ENCODE results near the gene INHBB. TPM values are rescaled to one million over a fixed set of nuclear protein-coding genes. Genes with fewer than 3 reads are reported as not detected.

INHBB gene
- total RNA-seq, 1 donor from 2014 or later, result 20.4 TPM

GRCh38 chr2:120354935-120355779 lies 9.2 kb downstream of the INHBB start:
- DNase-seq (ENCODE audit: low read depth in 2 of 2), result no peak

- no peak for DNase-seq (ENCODE audit: low read depth in 2 of 2)
Observed at GRCh38 chr2:120355780-120356266, 9.9 kb downstream of the INHBB start.

- DNase-seq (ENCODE audit: low read depth in 2 of 2), result no peak
Observed at GRCh38 chr2:120357768-120358167, 11.8 kb downstream of the INHBB start.

GRCh38 chr2:120358734-120359465 lies 13.0 kb downstream of the INHBB start:
- no peak for DNase-seq (ENCODE audit: low read depth in 2 of 2)

- peak in 1 of 2 donors; percentile 48 for DNase-seq (ENCODE audit: low read depth in 2 of 2)
Observed at GRCh38 chr2:120360307-120360855, 14.4 kb downstream of the INHBB start.

GRCh38 chr2:120362926-120363325 lies 17.0 kb downstream of the INHBB start:
- DNase-seq (ENCODE audit: low read depth in 2 of 2), result no peak

- DNase-seq (ENCODE audit: low read depth in 2 of 2), result no peak
Observed at GRCh38 chr2:120365236-120365793, 19.4 kb downstream of the INHBB start.

- no peak for DNase-seq (ENCODE audit: low read depth in 2 of 2)
Observed at GRCh38 chr2:120366698-120367097, 20.8 kb downstream of the INHBB start.

- no peak for DNase-seq (ENCODE audit: low read depth in 2 of 2)
Observed at GRCh38 chr2:120367221-120367620, 21.3 kb downstream of the INHBB start.

GRCh38 chr2:120367649-120368048 lies 21.7 kb downstream of the INHBB start:
- peak in 1 of 2 donors; percentile 20 for DNase-seq (ENCODE audit: low read depth in 2 of 2)

- peak in 1 of 2 donors; percentile 3 for DNase-seq (ENCODE audit: low read depth in 2 of 2)
Observed at GRCh38 chr2:120368086-120368485, 22.1 kb downstream of the INHBB start.

- DNase-seq (ENCODE audit: low read depth in 2 of 2), result no peak
Observed at GRCh38 chr2:120369250-120369649, 23.3 kb downstream of the INHBB start.

GRCh38 chr2:120371969-120372625 lies 26.2 kb downstream of the INHBB start:
- DNase-seq (ENCODE audit: low read depth in 2 of 2), result no peak

GRCh38 chr2:120372816-120373215 lies 26.9 kb downstream of the INHBB start:
- DNase-seq (ENCODE audit: low read depth in 2 of 2), result no peak

GRCh38 chr2:120373424-120373823 lies 27.5 kb downstream of the INHBB start:
- no peak for DNase-seq (ENCODE audit: low read depth in 2 of 2)

GRCh38 chr2:120374821-120375220 lies 28.9 kb downstream of the INHBB start:
- DNase-seq (ENCODE audit: low read depth in 2 of 2), result no peak

- no peak for DNase-seq (ENCODE audit: low read depth in 2 of 2)
Observed at GRCh38 chr2:120375251-120376020, 29.5 kb downstream of the INHBB start.

GRCh38 chr2:120376101-120376500 lies 30.2 kb downstream of the INHBB start:
- no peak for DNase-seq (ENCODE audit: low read depth in 2 of 2)

GRCh38 chr2:120376679-120377640 lies 31.0 kb downstream of the INHBB start:
- DNase-seq (ENCODE audit: low read depth in 2 of 2), result no peak

Data from dermis microvascular lymphatic vessel endothelial cell (primary cell).